ENCODE data around the gene KLHL21.
"Not testable (repeated sequence)": the region's sequence is repeated elsewhere in the genome, so short reads cannot be mapped to it uniquely, and the experiment has no call there.

Gene KLHL21

GRCh38 chr1:6582370-6582769, 20.3 kb downstream of the KLHL21 start:
- DNase-seq (ENCODE audit: low read depth) = no peak

- no peak for DNase-seq (ENCODE audit: low read depth)
Measured at GRCh38 chr1:6581561-6582305, 20.9 kb downstream of the KLHL21 start.

- DNase-seq (ENCODE audit: low read depth) = no peak
Measured at GRCh38 chr1:6580593-6581409, 21.9 kb downstream of the KLHL21 start.

- DNase-seq (ENCODE audit: low read depth) = no peak
Measured at GRCh38 chr1:6580119-6580592, 22.5 kb downstream of the KLHL21 start.

GRCh38 chr1:6579374-6580118, 23.1 kb downstream of the KLHL21 start, which contains the start of gene ZBTB48:
ZBTB48 (plus strand) TSS chr1:6579994; CDS start chr1:6580610, 616 bp downstream.
- peak; percentile 96 for DNase-seq (ENCODE audit: low read depth)

GRCh38 chr1:6578624-6579373, 23.9 kb downstream of the KLHL21 start:
- DNase-seq (ENCODE audit: low read depth) = no peak

- no peak for DNase-seq (ENCODE audit: low read depth)
Measured at GRCh38 chr1:6577831-6578525, 24.7 kb downstream of the KLHL21 start.

GRCh38 chr1:6574818-6575217, 27.9 kb downstream of the KLHL21 start:
- DNase-seq (ENCODE audit: low read depth) = no peak

- no peak for DNase-seq (ENCODE audit: low read depth)
Measured at GRCh38 chr1:6574025-6574620, 28.5 kb downstream of the KLHL21 start.

GRCh38 chr1:6572653-6573383, 29.9 kb downstream of the KLHL21 start:
- no peak for DNase-seq (ENCODE audit: low read depth)

GRCh38 chr1:6570987-6571386, 31.7 kb downstream of the KLHL21 start:
- DNase-seq (ENCODE audit: low read depth) = no peak

- DNase-seq (ENCODE audit: low read depth) = no peak
Measured at GRCh38 chr1:6570100-6570499, 32.6 kb downstream of the KLHL21 start.

GRCh38 chr1:6569033-6569432, 33.6 kb downstream of the KLHL21 start:
- DNase-seq (ENCODE audit: low read depth) = no peak

GRCh38 chr1:6560267-6560666, 42.4 kb downstream of the KLHL21 start:
- DNase-seq (ENCODE audit: low read depth) = no peak

GRCh38 chr1:6559161-6559560, 43.5 kb downstream of the KLHL21 start:
- DNase-seq (ENCODE audit: low read depth) = not testable (repeated sequence)

GRCh38 chr1:6557597-6557996, 45.1 kb downstream of the KLHL21 start:
- no peak for DNase-seq (ENCODE audit: low read depth)

- no peak for DNase-seq (ENCODE audit: low read depth)
Measured at GRCh38 chr1:6554907-6555778, 47.5 kb downstream of the KLHL21 start, which contains the start of gene TAS1R1. TAS1R1 (plus strand) TSS chr1:6555307; CDS start chr1:6555374, 67 bp downstream.

GRCh38 chr1:6554031-6554906, 48.4 kb downstream of the KLHL21 start, which contains the start of gene NOL9:
NOL9 (minus strand) TSS chr1:6554513; CDS start chr1:6554502, 11 bp downstream.
- DNase-seq (ENCODE audit: low read depth) = peak; percentile 86

Data from stimulated activated CD8-positive, alpha-beta memory T cell treated with anti-CD3 and anti-CD28 coated beads, Interleukin-12 subunit alpha, Interleukin-12 subunit beta, amount 100 ng/mL, for 4 hours (primary cell).